OCI-LY7 (cell line): ENCODE measurements around the gene DUSP19. TPM values are rescaled to one million over a fixed set of nuclear protein-coding genes. Genes with fewer than 3 reads are reported as not detected.
A peak's percentile ranks its signal among the peaks of the same experiment; 100 is the strongest.

Source experiments
- BruUV-seq: library from RNA; stranded (reverse); fragments of 400-500 nt; replicated peaks from 2 replicates; lab custom pipeline; 2021; lab: Mats Ljungman, UMichigan
- CTCF ChIA-PET: fragments of 300-600 bp; sonication (Branson Sonifier 250); formaldehyde crosslinking; loops from one replicate; lab custom pipeline; 2022; ENCODE audit warnings: antibody characterized with exemption; ENCODE audit not compliant: unreplicated experiment; lab: Charles Lee
- POLR2A ChIA-PET: fragments of 300-600 bp; sonication (Branson Sonifier 250); formaldehyde crosslinking; loops from one replicate; lab custom pipeline; 2022; ENCODE audit warnings: antibody characterized with exemption; lab: Charles Lee
- DNase-seq: peaks from one replicate; pipeline ENCODE4 v3.0.0-alpha.2; 2015; ENCODE audit warnings: low spot score
- H2AFZ ChIP-seq: fragments of 200-600 bp; sonication (generic), shearing (Covaris generic); 2 replicates; pipeline ENCODE4 v1.6.1; 2014; ENCODE audit warnings: mild to moderate bottlenecking, antibody characterized with exemption, low read length, moderate library complexity
- H3K27ac ChIP-seq: fragments of 200-600 bp; sonication (generic); 2 replicates; pipeline ENCODE4 v1.5.1; 2014; ENCODE audit warnings: mixed run types, low read depth, mild to moderate bottlenecking, moderate library complexity, low read length, inconsistent platforms; ENCODE audit not compliant: poor library complexity, severe bottlenecking
- H3K36me3 ChIP-seq: fragments of 200-600 bp; sonication (generic); 2 replicates; pipeline ENCODE4 v1.6.1; 2014; ENCODE audit warnings: mild to moderate bottlenecking, antibody characterized with exemption, low read length, moderate library complexity, mixed read lengths; ENCODE audit not compliant: insufficient read depth
- H3K4me1 ChIP-seq: fragments of 200-600 bp; sonication (generic); 2 replicates; pipeline ENCODE4 v1.5.1; 2014; ENCODE audit warnings: mild to moderate bottlenecking, low read length; ENCODE audit not compliant: insufficient read depth, poor library complexity, severe bottlenecking
- H3K4me2 ChIP-seq: fragments of 200-600 bp; sonication (generic); 2 replicates; pipeline ENCODE4 v1.6.1; 2014; ENCODE audit warnings: mild to moderate bottlenecking, low read length
- H3K4me3 ChIP-seq: fragments of 200-600 bp; sonication (generic); 2 replicates; pipeline ENCODE4 v1.5.1; 2014; ENCODE audit warnings: mild to moderate bottlenecking, low read depth, low read length; ENCODE audit not compliant: poor library complexity, severe bottlenecking
- H3K79me2 ChIP-seq: fragments of 200-600 bp; sonication (generic); 2 replicates; pipeline ENCODE4 v1.6.1; 2016; ENCODE audit warnings: low read depth, mild to moderate bottlenecking, low read length, moderate library complexity, mixed read lengths; ENCODE audit not compliant: insufficient read depth
- H3K9me2 ChIP-seq: fragments of 200-600 bp; sonication (generic); 2 replicates; pipeline ENCODE4 v1.6.1; 2016; ENCODE audit warnings: mild to moderate bottlenecking, low read length, mixed read lengths; ENCODE audit not compliant: insufficient read depth
- H3K9me3 ChIP-seq: fragments of 200-600 bp; sonication (generic); 2 replicates; pipeline ENCODE4 v1.6.1; 2014; ENCODE audit warnings: mild to moderate bottlenecking, mixed run types, low read length, mixed read lengths
- H4K20me1 ChIP-seq: fragments of 200-600 bp; sonication (generic); 2 replicates; pipeline ENCODE4 v1.6.1; 2014; ENCODE audit warnings: mild to moderate bottlenecking, antibody characterized with exemption, low read length, moderate library complexity, mixed read lengths; ENCODE audit not compliant: insufficient read depth
- EZH2phosphoT487 ChIP-seq: fragments of 200-600 bp; sonication (generic); IDR thresholded peaks from 2 replicates; pipeline ENCODE4 v1.6.1; 2018; ENCODE audit warnings: low read depth, borderline replicate concordance, mild to moderate bottlenecking, mixed run types, antibody characterized with exemption, low read length, moderate library complexity, mixed read lengths
- intact Hi-C: fragments of 100-400 bp; cut with micrococcal nuclease; formaldehyde crosslinking; loops from one replicate; pipeline ENCODE4 v1.10.0; 2022; ENCODE audit not compliant: unreplicated experiment
- total RNA-seq, 2 experiments: library from RNA; depleted of rRNA in 1 of 2; stranded (reverse); fragments of >200 nt in 1 of 2; shearing (Covaris generic) in 1 of 2; gene quantifications; 2 replicates each; pipeline ENCODE4 v1.2.3, GENCODE V29; 2014 to 2022
- TF ChIP-seq, protein P1 (sequence below): fragments of 200-600 bp; sonication (generic); conservative IDR thresholded peaks from 2 replicates; pipeline ENCODE4 v1.5.1; 2014; ENCODE audit warnings: mild to moderate bottlenecking, antibody characterized with exemption, low read length, moderate library complexity, mixed read lengths

Gene DUSP19
- total RNA-seq, 2 experiments from 2014 or later: 1.2 to 3.9 TPM

DNA sequence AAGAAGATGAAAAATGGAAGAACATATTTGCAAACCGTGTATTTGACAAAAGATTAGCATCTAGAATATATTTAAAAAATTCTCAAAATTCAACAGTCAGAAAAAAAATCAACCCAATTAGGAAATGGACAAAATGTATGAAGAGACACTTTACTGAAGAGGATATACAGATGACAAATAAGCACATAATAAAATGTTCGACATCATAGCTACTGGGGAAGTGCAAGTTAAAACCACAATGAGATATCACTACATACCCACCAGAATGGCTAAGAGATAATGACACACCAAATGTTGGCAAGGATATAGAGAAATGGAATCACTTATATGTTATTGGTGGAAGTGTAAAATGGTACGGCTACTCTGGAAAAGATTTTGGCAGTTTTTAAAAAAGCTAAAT, 34.0 kb downstream of the DUSP19 start:
- Histone ChIP-seq H3K79me2 (no peaks in the 10 kb centered on the region), H3K9me2 (no peaks in the 10 kb centered on the region), H3K4me3 (no peak overlapping the region), H3K4me2 (no peak overlapping the region), H2AFZ (no peak overlapping the region), H3K4me1 (peaks cover 19% of the 10 kb centered on the region), H3K36me3 (no peaks in the 10 kb centered on the region), H3K27ac (no peak overlapping the region), H4K20me1 (no peaks in the 10 kb centered on the region), H3K9me3 (no peaks in the 10 kb centered on the region)
- intact Hi-C loops: no loop called here
- ChIA-PET CTCF (no interaction called here), POLR2A (interaction anchor here (1.5 kb wide), 1 partner anchor 33 kb away, joined by 4 read pairs; the partner anchor contains the start of gene DUSP19)
- no peak for DNase-seq
- TF ChIP-seq EZH2phosphoT487: no peak
- TF ChIP-seq, protein P1, sequence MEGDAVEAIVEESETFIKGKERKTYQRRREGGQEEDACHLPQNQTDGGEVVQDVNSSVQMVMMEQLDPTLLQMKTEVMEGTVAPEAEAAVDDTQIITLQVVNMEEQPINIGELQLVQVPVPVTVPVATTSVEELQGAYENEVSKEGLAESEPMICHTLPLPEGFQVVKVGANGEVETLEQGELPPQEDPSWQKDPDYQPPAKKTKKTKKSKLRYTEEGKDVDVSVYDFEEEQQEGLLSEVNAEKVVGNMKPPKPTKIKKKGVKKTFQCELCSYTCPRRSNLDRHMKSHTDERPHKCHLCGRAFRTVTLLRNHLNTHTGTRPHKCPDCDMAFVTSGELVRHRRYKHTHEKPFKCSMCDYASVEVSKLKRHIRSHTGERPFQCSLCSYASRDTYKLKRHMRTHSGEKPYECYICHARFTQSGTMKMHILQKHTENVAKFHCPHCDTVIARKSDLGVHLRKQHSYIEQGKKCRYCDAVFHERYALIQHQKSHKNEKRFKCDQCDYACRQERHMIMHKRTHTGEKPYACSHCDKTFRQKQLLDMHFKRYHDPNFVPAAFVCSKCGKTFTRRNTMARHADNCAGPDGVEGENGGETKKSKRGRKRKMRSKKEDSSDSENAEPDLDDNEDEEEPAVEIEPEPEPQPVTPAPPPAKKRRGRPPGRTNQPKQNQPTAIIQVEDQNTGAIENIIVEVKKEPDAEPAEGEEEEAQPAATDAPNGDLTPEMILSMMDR: no peak
- no TSS peak for BruUV-seq

DNA sequence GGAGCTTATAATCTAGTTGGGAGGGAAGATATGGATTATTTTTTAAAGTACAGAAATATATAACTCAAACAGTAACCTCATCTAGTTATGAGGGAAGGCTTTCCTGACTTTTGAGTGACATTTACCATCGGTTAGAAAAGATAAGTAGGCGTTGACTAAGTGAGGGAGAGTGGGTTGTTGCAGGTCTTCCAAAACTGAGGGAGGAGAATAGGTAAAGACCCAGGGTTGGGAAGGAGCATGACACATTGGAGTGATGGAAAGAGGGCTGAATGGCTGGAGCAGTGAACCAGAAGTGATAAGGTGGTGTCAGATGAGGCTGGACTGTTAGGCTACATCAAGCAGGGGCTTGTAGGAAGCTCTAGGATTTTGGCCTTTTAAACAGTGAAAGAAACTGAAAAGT, 35.1 kb downstream of the DUSP19 start:
- Histone ChIP-seq H3K4me1 (peaks cover 19% of the 10 kb centered on the region), H3K4me2 (no peak overlapping the region), H3K4me3 (no peak overlapping the region), H3K36me3 (no peaks in the 10 kb centered on the region), H3K9me3 (no peaks in the 10 kb centered on the region), H3K9me2 (no peaks in the 10 kb centered on the region), H3K79me2 (no peaks in the 10 kb centered on the region), H2AFZ (0 out of 2 replicates have a peak overlapping the region, but pooled peaks have one; percentile 7), H4K20me1 (no peaks in the 10 kb centered on the region), H3K27ac (no peak overlapping the region)
- DNase-seq: no peak
- intact Hi-C loops: no loop called here
- no peak for TF ChIP-seq EZH2phosphoT487
- TF ChIP-seq, protein P1: no peak
- CTCF ChIA-PET: no interaction called here
- POLR2A ChIA-PET: interaction anchor here (0.6 to 1.5 kb wide), 3 partner anchors 9 to 139 kb away, joined by 4 to 7 read pairs (median 5); partner anchors contain the start of gene DUSP19
- BruUV-seq: no TSS peak

DNA sequence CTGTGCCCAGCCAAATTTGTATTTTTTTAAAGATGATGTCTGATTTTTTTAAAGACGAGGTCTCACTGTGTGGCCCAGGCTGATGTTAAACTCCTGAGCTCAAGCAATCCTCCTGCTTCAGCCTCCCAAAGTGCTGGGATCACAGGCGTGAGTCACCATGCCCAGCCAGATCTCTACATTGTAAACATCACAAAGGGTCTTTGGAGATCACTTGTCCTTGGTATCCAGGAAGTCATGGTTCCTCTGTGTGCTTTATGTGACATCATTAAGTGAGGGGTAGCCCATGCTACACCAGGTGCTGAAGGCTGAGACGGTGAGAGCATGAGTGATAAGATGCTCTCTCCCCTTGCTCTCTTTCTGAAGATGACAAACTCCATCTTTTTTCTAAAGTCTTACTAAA, 38.7 kb downstream of the DUSP19 start:
- no TSS peak for BruUV-seq
- ChIA-PET POLR2A (interaction anchor here (1.2 to 1.5 kb wide), 2 partner anchors 8 to 38 kb away, joined by 3 read pairs; partner anchors contain the start of gene DUSP19), CTCF (no interaction called here)
- H3K36me3 ChIP-seq: no peaks in the 10 kb centered on the region
- peak overlapping the region; percentile 63; the same call in 1 of the 2 replicates for H2AFZ ChIP-seq
- peak; percentile 29 for DNase-seq
- TF ChIP-seq, protein P1: no peak
- TF ChIP-seq EZH2phosphoT487: no peak
- intact Hi-C loops: no loop called here
- H4K20me1 ChIP-seq: no peaks in the 10 kb centered on the region
- no peak overlapping the region for H3K27ac ChIP-seq
- no peaks in the 10 kb centered on the region for H3K9me3 ChIP-seq
- H3K4me3 ChIP-seq: no peak overlapping the region
- H3K4me1 ChIP-seq: peaks cover 19% of the 10 kb centered on the region
- H3K4me2 ChIP-seq: 0 out of 2 replicates have a peak overlapping the region, but pooled peaks have one; percentile 19
- no peaks in the 10 kb centered on the region for H3K9me2 ChIP-seq
- H3K79me2 ChIP-seq: no peaks in the 10 kb centered on the region
